HepG2 (cell line): ENCODE results near the gene HECTD4. TPM values are rescaled to one million over a fixed set of nuclear protein-coding genes. Genes with fewer than 3 reads are reported as not detected.

Experiments used
- ARHGAP35 ChIP-seq: sonication (generic); formaldehyde crosslinking; IDR thresholded peaks from 2 replicates; pipeline ENCODE4 v1.9.0; 2022; ENCODE audit warnings: mild to moderate bottlenecking, inconsistent platforms, moderate library complexity, missing genetic modification reagents, borderline replicate concordance
- CSRNP2 ChIP-seq: sonication (generic); formaldehyde crosslinking; conservative IDR thresholded peaks from 2 replicates; pipeline ENCODE4 v1.8.0; 2022; ENCODE audit warnings: low read depth, missing genetic modification reagents
- DBP ChIP-seq: sonication (generic); formaldehyde crosslinking; IDR thresholded peaks from 2 replicates; pipeline ENCODE4 v1.4.0; 2020; ENCODE audit warnings: missing genetic modification reagents; ENCODE audit errors: not compliant biosample characterization
- GZF1 ChIP-seq: sonication (generic); formaldehyde crosslinking; IDR thresholded peaks from 2 replicates; pipeline ENCODE4 v1.5.1; 2020; ENCODE audit warnings: mild to moderate bottlenecking, missing genetic modification reagents
- MLLT10 ChIP-seq: sonication (generic); formaldehyde crosslinking; IDR thresholded peaks from 2 replicates; pipeline ENCODE4 v1.4.0; 2020; ENCODE audit warnings: missing genetic modification reagents
- NFKBIZ ChIP-seq: IDR thresholded peaks from 2 replicates; pipeline ENCODE4 v1.6.1; 2018; ENCODE audit warnings: missing genetic modification reagents, missing compliant biosample characterization
- PAWR ChIP-seq: sonication (generic); formaldehyde crosslinking; IDR thresholded peaks from 2 replicates; pipeline ENCODE4 v1.4.0; 2020; ENCODE audit warnings: missing genetic modification reagents, mild to moderate bottlenecking, borderline replicate concordance
- PPARG ChIP-seq: conservative IDR thresholded peaks from 2 replicates; pipeline ENCODE4 v1.6.1; 2016; ENCODE audit warnings: missing biosample characterization, missing genetic modification reagents
- RCOR2 ChIP-seq: IDR thresholded peaks from 2 replicates; pipeline ENCODE4 v1.6.1; 2016; ENCODE audit warnings: missing biosample characterization, missing genetic modification reagents
- SIX4 ChIP-seq: sonication (generic); formaldehyde crosslinking; IDR thresholded peaks from 2 replicates; pipeline ENCODE4 v1.4.0; 2020; ENCODE audit warnings: missing genetic modification reagents
- SRSF4 ChIP-seq: fragments of 200-400 bp; formaldehyde crosslinking; IDR thresholded peaks from one replicate; pipeline ENCODE4 v1.6.1; 2018; ENCODE audit warnings: mild to moderate bottlenecking, low read depth, low read length, moderate library complexity; ENCODE audit not compliant: poor library complexity, severe bottlenecking
- ZMYM2 ChIP-seq: sonication (generic); formaldehyde crosslinking; IDR thresholded peaks from 2 replicates; pipeline ENCODE4 v1.8.0; 2022; ENCODE audit warnings: mild to moderate bottlenecking, missing genetic modification reagents
- ZNF136 ChIP-seq: sonication (generic); formaldehyde crosslinking; IDR thresholded peaks from 2 replicates; pipeline ENCODE4 v1.8.1; 2022; ENCODE audit warnings: low read depth, mild to moderate bottlenecking, moderate library complexity, missing genetic modification reagents
- ZNF251 ChIP-seq: sonication (generic); formaldehyde crosslinking; IDR thresholded peaks from 2 replicates; pipeline ENCODE4 v1.9.0; 2021; ENCODE audit warnings: mild to moderate bottlenecking, missing genetic modification reagents
- ZNF282 ChIP-seq: fragments of 450-650 bp; IDR thresholded peaks from 2 replicates; pipeline ENCODE4 v1.6.1; 2018; ENCODE audit not compliant: partially characterized antibody
- ZNF33B ChIP-seq: sonication (generic); formaldehyde crosslinking; IDR thresholded peaks from 2 replicates; pipeline ENCODE4 v1.5.1; 2020; ENCODE audit warnings: mild to moderate bottlenecking, missing genetic modification reagents
- ZNF597 ChIP-seq: sonication (generic); formaldehyde crosslinking; IDR thresholded peaks from 2 replicates; pipeline ENCODE4 v1.5.0; 2020; ENCODE audit warnings: missing genetic modification reagents
- ZNF749 ChIP-seq: sonication (generic); formaldehyde crosslinking; IDR thresholded peaks from 2 replicates; pipeline ENCODE4 v1.8.0; 2022; ENCODE audit warnings: mild to moderate bottlenecking, missing genetic modification reagents, moderate library complexity, borderline replicate concordance
- ZNF761 ChIP-seq: sonication (generic); formaldehyde crosslinking; conservative IDR thresholded peaks from 2 replicates; pipeline ENCODE4 v1.4.0; 2020; ENCODE audit warnings: mild to moderate bottlenecking, missing genetic modification reagents
- ZNF792 ChIP-seq: IDR thresholded peaks from 2 replicates; pipeline ENCODE4 v1.6.1; 2016
- polyA plus RNA-seq, 8 experiments: library from polyadenylated mRNA; depleted of rRNA in 3 of 8; stranded (reverse) in 7 of 8; unstranded in 1 of 8; fragments of >200 nt; fragmentation: Illumina TruSeq in 4 of 8; extraction: Trizol in 4 of 8; gene quantifications; 2 replicates each; pipeline versions ENCODE4 v1.2.1 to v1.2.3, GENCODE V29; 2011 to 2016; ENCODE audit warnings: low read depth in 4 of 8, missing spikeins in 1 of 8, mixed read lengths in 1 of 8; ENCODE audit not compliant: insufficient read depth in 1 of 8
- total RNA-seq, 5 experiments: library from RNA; depleted of rRNA; stranded (reverse); fragments of >200 nt; fragmentation: Illumina TruSeq; extraction: Trizol; gene quantifications; 2 replicates each; pipeline ENCODE4 v1.2.3, GENCODE V29; 2016; ENCODE audit warnings: low read depth in 1 of 5
- TF ChIP-seq, protein P1 (sequence below): sonication (generic); formaldehyde crosslinking; IDR thresholded peaks from 2 replicates; pipeline ENCODE4 v1.5.0; 2020; ENCODE audit warnings: mild to moderate bottlenecking, missing genetic modification reagents
- TF ChIP-seq, protein P2 (sequence below): sonication (generic); formaldehyde crosslinking; IDR thresholded peaks from 2 replicates; pipeline ENCODE4 v1.4.0; 2020; ENCODE audit warnings: missing genetic modification reagents
- TF ChIP-seq, protein P3 (sequence below): sonication (generic); formaldehyde crosslinking; conservative IDR thresholded peaks from 2 replicates; pipeline ENCODE4 v1.8.1; 2023; ENCODE audit warnings: missing genetic modification reagents

Gene HECTD4
- total and polyA plus RNA-seq, 2 of the 13 experiments (the other 11 are each of a cell fraction or from before 2014, with no cell fraction given) = 9.0 to 11.4 TPM

- TF ChIP-seq ZNF136 (CRISPR knock-in tag) = peak; percentile 69; the same call in 1 of the 2 replicates
- TF ChIP-seq CSRNP2 (CRISPR knock-in tag) = no peak
- TF ChIP-seq ZNF282 = no peak
- TF ChIP-seq ZNF251 = no peak
- TF ChIP-seq MLLT10 (CRISPR knock-in tag) = no peak
- no peak for TF ChIP-seq GZF1 (CRISPR knock-in tag)
- TF ChIP-seq ZNF792 (CRISPR knock-in tag) = 0 out of 2 replicates have a peak, but pooled peaks have one; percentile 77
- TF ChIP-seq, protein P1, sequence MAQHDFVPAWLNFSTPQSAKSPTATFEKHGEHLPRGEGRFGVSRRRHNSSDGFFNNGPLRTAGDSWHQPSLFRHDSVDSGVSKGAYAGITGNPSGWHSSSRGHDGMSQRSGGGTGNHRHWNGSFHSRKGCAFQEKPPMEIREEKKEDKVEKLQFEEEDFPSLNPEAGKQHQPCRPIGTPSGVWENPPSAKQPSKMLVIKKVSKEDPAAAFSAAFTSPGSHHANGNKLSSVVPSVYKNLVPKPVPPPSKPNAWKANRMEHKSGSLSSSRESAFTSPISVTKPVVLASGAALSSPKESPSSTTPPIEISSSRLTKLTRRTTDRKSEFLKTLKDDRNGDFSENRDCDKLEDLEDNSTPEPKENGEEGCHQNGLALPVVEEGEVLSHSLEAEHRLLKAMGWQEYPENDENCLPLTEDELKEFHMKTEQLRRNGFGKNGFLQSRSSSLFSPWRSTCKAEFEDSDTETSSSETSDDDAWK (CRISPR knock-in tag) = no peak
- TF ChIP-seq DBP = no peak
- TF ChIP-seq, protein P2, sequence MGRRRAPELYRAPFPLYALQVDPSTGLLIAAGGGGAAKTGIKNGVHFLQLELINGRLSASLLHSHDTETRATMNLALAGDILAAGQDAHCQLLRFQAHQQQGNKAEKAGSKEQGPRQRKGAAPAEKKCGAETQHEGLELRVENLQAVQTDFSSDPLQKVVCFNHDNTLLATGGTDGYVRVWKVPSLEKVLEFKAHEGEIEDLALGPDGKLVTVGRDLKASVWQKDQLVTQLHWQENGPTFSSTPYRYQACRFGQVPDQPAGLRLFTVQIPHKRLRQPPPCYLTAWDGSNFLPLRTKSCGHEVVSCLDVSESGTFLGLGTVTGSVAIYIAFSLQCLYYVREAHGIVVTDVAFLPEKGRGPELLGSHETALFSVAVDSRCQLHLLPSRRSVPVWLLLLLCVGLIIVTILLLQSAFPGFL (CRISPR knock-in tag) = no peak
- no peak for TF ChIP-seq ARHGAP35 (CRISPR knock-in tag)
- TF ChIP-seq PAWR = no peak
- TF ChIP-seq PPARG (CRISPR knock-in tag) = no peak
- no peak for TF ChIP-seq ZNF33B (CRISPR knock-in tag)
- peak; percentile 78; the same call in 1 of the 2 replicates for TF ChIP-seq ZNF761 (CRISPR knock-in tag)
- TF ChIP-seq ZNF749 = peak; percentile 71; the same call in 1 of the 2 replicates
- TF ChIP-seq SIX4 (CRISPR knock-in tag) = 0 out of 2 replicates have a peak, but pooled peaks have one; percentile 27
- no peak for TF ChIP-seq RCOR2 (CRISPR knock-in tag)
- TF ChIP-seq, protein P3, sequence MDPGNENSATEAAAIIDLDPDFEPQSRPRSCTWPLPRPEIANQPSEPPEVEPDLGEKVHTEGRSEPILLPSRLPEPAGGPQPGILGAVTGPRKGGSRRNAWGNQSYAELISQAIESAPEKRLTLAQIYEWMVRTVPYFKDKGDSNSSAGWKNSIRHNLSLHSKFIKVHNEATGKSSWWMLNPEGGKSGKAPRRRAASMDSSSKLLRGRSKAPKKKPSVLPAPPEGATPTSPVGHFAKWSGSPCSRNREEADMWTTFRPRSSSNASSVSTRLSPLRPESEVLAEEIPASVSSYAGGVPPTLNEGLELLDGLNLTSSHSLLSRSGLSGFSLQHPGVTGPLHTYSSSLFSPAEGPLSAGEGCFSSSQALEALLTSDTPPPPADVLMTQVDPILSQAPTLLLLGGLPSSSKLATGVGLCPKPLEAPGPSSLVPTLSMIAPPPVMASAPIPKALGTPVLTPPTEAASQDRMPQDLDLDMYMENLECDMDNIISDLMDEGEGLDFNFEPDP (CRISPR knock-in tag) = no peak
- no peak for TF ChIP-seq NFKBIZ (CRISPR knock-in tag)
- no peak for TF ChIP-seq SRSF4
- TF ChIP-seq ZNF597 = no peak
- TF ChIP-seq ZMYM2 (CRISPR knock-in tag) = no peak
Measured at GRCh38 chr12:112125250-112125999, 256.8 kb downstream of the HECTD4 start, which contains the start of gene TRAFD1 (continued).
